ENCODE data around the gene NFIX.

- TF ChIP-seq CTCF (IDR thresholded peaks at IDR 0.05), result no peak
- no peak for TF ChIP-seq EP300 (IDR thresholded peaks at IDR 0.05)
- TF ChIP-seq POLR2A (IDR thresholded peaks at IDR 0.05), result no peak
These were observed 102.4 kb downstream of the NFIX start for GRCh38 chr19:13097463-13098258.

All from sigmoid colon (tissue), 4 donors.